H9 (cell line): ENCODE data around the gene FAU. TPM values are rescaled to one million over a fixed set of nuclear protein-coding genes. Genes with fewer than 3 reads are reported as not detected.
A peak's percentile ranks its signal among the peaks of the same experiment; 100 is the strongest.

Source experiments
- DNase-seq: peaks from one replicate; pipeline ENCODE4 v3.0.0-alpha.2; 2017
- H2AFZ ChIP-seq: one replicate; pipeline ENCODE4 v1.6.1; 2013; ENCODE audit warnings: mild to moderate bottlenecking, low read length, control low read depth, moderate library complexity
- H2AK5ac ChIP-seq: 2 replicates; pipeline ENCODE4 v1.6.1; 2013; ENCODE audit warnings: low read length, control low read depth, mixed read lengths; ENCODE audit not compliant: insufficient read length
- H2BK120ac ChIP-seq: one replicate; pipeline ENCODE4 v1.6.1; 2013; ENCODE audit warnings: low read depth, mild to moderate bottlenecking, low read length, control low read depth, inconsistent platforms; ENCODE audit not compliant: poor library complexity, severe bottlenecking
- H2BK12ac ChIP-seq: 2 replicates; pipeline ENCODE4 v1.6.1; 2013; ENCODE audit warnings: low read length, control low read depth, mixed read lengths, low read depth; ENCODE audit not compliant: insufficient read length
- H2BK15ac ChIP-seq: 2 replicates; pipeline ENCODE4 v1.6.1; 2013; ENCODE audit warnings: low read depth, low read length, control low read depth
- H2BK20ac ChIP-seq: one replicate; pipeline ENCODE4 v1.6.1; 2013; ENCODE audit warnings: low read depth, mild to moderate bottlenecking, low read length, control low read depth, inconsistent platforms; ENCODE audit not compliant: poor library complexity, severe bottlenecking
- H2BK5ac ChIP-seq: 2 replicates; pipeline ENCODE4 v1.6.1; 2013; ENCODE audit warnings: low read length, control low read depth, mixed read lengths; ENCODE audit not compliant: insufficient read length
- H3K14ac ChIP-seq: 2 replicates; pipeline ENCODE4 v1.6.1; 2013; ENCODE audit warnings: low read length, control low read depth; ENCODE audit not compliant: insufficient read depth
- H3K18ac ChIP-seq: 2 replicates; pipeline ENCODE4 v1.6.1; 2013; ENCODE audit warnings: low read depth, mild to moderate bottlenecking, mixed read lengths, low read length, control low read depth; ENCODE audit not compliant: insufficient read length
- H3K23ac ChIP-seq: 2 replicates; pipeline ENCODE4 v1.6.1; 2013; ENCODE audit warnings: low read length, control low read depth, mixed read lengths, low read depth; ENCODE audit not compliant: insufficient read length
- H3K23me2 ChIP-seq: 2 replicates; pipeline ENCODE4 v1.6.1; 2013; ENCODE audit warnings: low read depth, mild to moderate bottlenecking, mixed read lengths, low read length, control low read depth; ENCODE audit not compliant: insufficient read length, poor library complexity, severe bottlenecking
- H3K27ac ChIP-seq: 2 replicates; pipeline ENCODE4 v1.5.1; 2013; ENCODE audit warnings: low read length, control low read depth, mixed read lengths, low read depth; ENCODE audit not compliant: insufficient read length
- H3K27me3 ChIP-seq: 2 replicates; pipeline ENCODE4 v1.6.1; 2013; ENCODE audit warnings: low read length, control low read depth, inconsistent platforms; ENCODE audit not compliant: insufficient read depth
- H3K4ac ChIP-seq: 2 replicates; pipeline ENCODE4 v1.6.1; 2013; ENCODE audit warnings: low read depth, mild to moderate bottlenecking, control low read depth, inconsistent platforms, low read length, moderate library complexity
- H3K4me1 ChIP-seq: 2 replicates; pipeline ENCODE4 v1.6.1; 2013; ENCODE audit warnings: low read length, control low read depth, inconsistent platforms; ENCODE audit not compliant: insufficient read depth
- H3K4me2 ChIP-seq: 2 replicates; pipeline ENCODE4 v1.6.1; 2013; ENCODE audit warnings: low read length, control low read depth, mixed read lengths; ENCODE audit not compliant: insufficient read length, insufficient read depth
- H3K56ac ChIP-seq: 2 replicates; pipeline ENCODE4 v1.6.1; 2013; ENCODE audit warnings: low read depth, mild to moderate bottlenecking, mixed read lengths, low read length, control low read depth; ENCODE audit not compliant: insufficient read length
- H3K79me1 ChIP-seq: 2 replicates; pipeline ENCODE4 v1.6.1; 2013; ENCODE audit warnings: low read depth, mild to moderate bottlenecking, moderate library complexity, low read length, control low read depth, inconsistent platforms; ENCODE audit not compliant: insufficient read depth, poor library complexity, severe bottlenecking
- H3K79me2 ChIP-seq: 2 replicates; pipeline ENCODE4 v1.6.1; 2013; ENCODE audit warnings: low read length, control low read depth, inconsistent platforms; ENCODE audit not compliant: insufficient read depth
- H3K9ac ChIP-seq: 2 replicates; pipeline ENCODE4 v1.6.1; 2013; ENCODE audit warnings: low read length, control low read depth, mixed read lengths; ENCODE audit not compliant: insufficient read length; ENCODE audit errors: extremely low read depth
- H3K9me3 ChIP-seq: one replicate; pipeline ENCODE4 v1.6.1; 2013; ENCODE audit warnings: low read depth, low read length, inconsistent platforms; ENCODE audit not compliant: control insufficient read depth
- H3T11ph ChIP-seq: one replicate; pipeline ENCODE4 v1.6.1; 2013; ENCODE audit warnings: mild to moderate bottlenecking, low read length, control low read depth, inconsistent platforms
- H4K20me1 ChIP-seq: one replicate; pipeline ENCODE4 v1.6.1; 2013; ENCODE audit not compliant: control insufficient read depth, insufficient read length, insufficient read depth
- H4K5ac ChIP-seq: 2 replicates; pipeline ENCODE4 v1.6.1; 2013; ENCODE audit warnings: low read depth, mild to moderate bottlenecking, mixed read lengths, low read length, control low read depth; ENCODE audit not compliant: insufficient read length
- H4K8ac ChIP-seq: replicated peaks from 2 replicates; pipeline ENCODE4 v1.6.1; 2013; ENCODE audit warnings: low read length, control low read depth, mixed read lengths, low read depth; ENCODE audit not compliant: insufficient read length
- H4K91ac ChIP-seq: 2 replicates; pipeline ENCODE4 v1.6.1; 2013; ENCODE audit warnings: low read depth, mild to moderate bottlenecking, moderate library complexity, mixed read lengths, low read length, control low read depth; ENCODE audit not compliant: insufficient read length
- H3K27ac Mint-ChIP-seq, 3 experiments: 2 replicates in 2 of 3; 3 replicates in 1 of 3; pipeline ENCODE4 v1.8.0; 2020 to 2021; ENCODE audit warnings: mixed read lengths in 3 of 3, mild to moderate bottlenecking in 1 of 3, moderate library complexity in 1 of 3
- H3K27me3 Mint-ChIP-seq: 2 replicates; pipeline ENCODE4 v1.8.0; 2021; ENCODE audit warnings: low read depth, mild to moderate bottlenecking, moderate library complexity, mixed read lengths
- H3K36me3 Mint-ChIP-seq, 3 experiments: 2 replicates in 2 of 3; 3 replicates in 1 of 3; pipeline ENCODE4 v1.8.0; 2020 to 2021; ENCODE audit warnings: low read depth in 3 of 3, mixed read lengths in 3 of 3; ENCODE audit not compliant: insufficient read depth in 1 of 3
- H3K4me1 Mint-ChIP-seq, 2 experiments: 2 replicates each; pipeline ENCODE4 v1.8.0; 2020; ENCODE audit warnings: mixed read lengths in 2 of 2
- H3K4me3 Mint-ChIP-seq, 2 experiments: 2 replicates in 1 of 2; 3 replicates in 1 of 2; pipeline ENCODE4 v1.8.0; 2020 to 2021; ENCODE audit warnings: mild to moderate bottlenecking in 2 of 2, mixed read lengths in 2 of 2, moderate library complexity in 1 of 2
- H3K9me3 Mint-ChIP-seq, 2 experiments: 2 replicates in 1 of 2; 3 replicates in 1 of 2; pipeline ENCODE4 v1.8.0; 2020; ENCODE audit warnings: mild to moderate bottlenecking in 2 of 2, mixed read lengths in 2 of 2, moderate library complexity in 1 of 2
- CTCF ChIP-seq: fragments of 200-600 bp; sonication (generic); conservative IDR thresholded peaks from 3 replicates; pipeline ENCODE4 v1.8.0; 2021; ENCODE audit warnings: antibody characterized with exemption, mild to moderate bottlenecking
- WGBS: extraction: QIAGEN DNeasy Blood & Tissue Kit; methylation state at CpG from one replicate; pipeline ENCODE4 v1.1.7; 2013; ENCODE audit warnings: missing lambda C conversion rate, low lambda C conversion rate, mixed read lengths; ENCODE audit not compliant: insufficient read length; ENCODE audit errors: extremely low coverage; 5-methylcytosine and 5-hydroxymethylcytosine counted together
- total RNA-seq: library from RNA; stranded (reverse); gene quantifications from 2 replicates; pipeline ENCODE4 v1.2.1, GENCODE V29; 2021

The FAU gene
- total RNA-seq, 1 experiment from 2014 or later: 898 TPM

- Histone ChIP-seq H3K23me2 (peaks cover 14% of the 10 kb centered on the region), H3K9ac (no peak overlapping the region), H3T11ph (no peak overlapping the region), H3K27ac (no peak overlapping the region), H3K79me1 (no peaks in the 10 kb centered on the region), H3K9me3 (no peaks in the 10 kb centered on the region), H3K27me3 (no peaks in the 10 kb centered on the region), H3K4me2 (no peak overlapping the region), H4K20me1 (no peaks in the 10 kb centered on the region), H2BK120ac (no peak overlapping the region), H2BK5ac (no peak overlapping the region), H2BK20ac (no peak overlapping the region), H3K14ac (no peak overlapping the region), H2AFZ (no peak overlapping the region), H4K91ac (no peak overlapping the region), H3K18ac (no peak overlapping the region), H3K4ac (no peak overlapping the region), H2BK12ac (no peak overlapping the region), H3K56ac (no peak overlapping the region), H3K23ac (no peak overlapping the region), H2AK5ac (no peak overlapping the region), H4K8ac (no peak overlapping the region), H3K4me1 (no peaks in the 10 kb centered on the region), H2BK15ac (no peak overlapping the region), H3K79me2 (no peaks in the 10 kb centered on the region), H4K5ac (no peak overlapping the region)
- no peak for DNase-seq
- H3K27me3 Mint-ChIP-seq: no peaks in the 10 kb centered on the region
- H3K4me1 Mint-ChIP-seq: peaks cover 19 to 23% of the 10 kb centered on the region in 2 experiments
- H3K4me3 Mint-ChIP-seq: no peak overlapping the region; a peak in 1 of 5 replicates
- no CpG with 5 or more reads among the region's 6 CpGs for WGBS
- H3K36me3 Mint-ChIP-seq: peaks cover 7 to 41% (median 37%) of the 10 kb centered on the region in 3 experiments; a peak in 6 of 7 replicates
- no peak for TF ChIP-seq CTCF
- H3K27ac Mint-ChIP-seq: peak overlapping the region in 1 of 3 experiments; percentile 83; a peak in 1 of 7 replicates
- H3K9me3 Mint-ChIP-seq: no peaks in the 10 kb centered on the region; a peak in 1 of 5 replicates
Measured at GRCh38 chr11:65131895-65132237, 9.9 kb upstream of the FAU start.
